CD1c-positive myeloid dendritic cell (primary cell): ENCODE measurements around the gene SPEF1.
"Not testable (repeated sequence)": the region's sequence is repeated elsewhere in the genome, so short reads cannot be mapped to it uniquely, and the experiment has no call there.

Source experiments
- DNase-seq: peaks from one replicate; pipeline ENCODE4 v3.0.0-alpha.2; 2016; ENCODE audit errors: extremely low spot score

Gene SPEF1, protein sequence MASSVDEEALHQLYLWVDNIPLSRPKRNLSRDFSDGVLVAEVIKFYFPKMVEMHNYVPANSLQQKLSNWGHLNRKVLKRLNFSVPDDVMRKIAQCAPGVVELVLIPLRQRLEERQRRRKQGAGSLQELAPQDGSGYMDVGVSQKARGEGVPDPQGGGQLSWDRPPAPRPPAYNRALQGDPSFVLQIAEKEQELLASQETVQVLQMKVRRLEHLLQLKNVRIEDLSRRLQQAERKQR

DNA sequence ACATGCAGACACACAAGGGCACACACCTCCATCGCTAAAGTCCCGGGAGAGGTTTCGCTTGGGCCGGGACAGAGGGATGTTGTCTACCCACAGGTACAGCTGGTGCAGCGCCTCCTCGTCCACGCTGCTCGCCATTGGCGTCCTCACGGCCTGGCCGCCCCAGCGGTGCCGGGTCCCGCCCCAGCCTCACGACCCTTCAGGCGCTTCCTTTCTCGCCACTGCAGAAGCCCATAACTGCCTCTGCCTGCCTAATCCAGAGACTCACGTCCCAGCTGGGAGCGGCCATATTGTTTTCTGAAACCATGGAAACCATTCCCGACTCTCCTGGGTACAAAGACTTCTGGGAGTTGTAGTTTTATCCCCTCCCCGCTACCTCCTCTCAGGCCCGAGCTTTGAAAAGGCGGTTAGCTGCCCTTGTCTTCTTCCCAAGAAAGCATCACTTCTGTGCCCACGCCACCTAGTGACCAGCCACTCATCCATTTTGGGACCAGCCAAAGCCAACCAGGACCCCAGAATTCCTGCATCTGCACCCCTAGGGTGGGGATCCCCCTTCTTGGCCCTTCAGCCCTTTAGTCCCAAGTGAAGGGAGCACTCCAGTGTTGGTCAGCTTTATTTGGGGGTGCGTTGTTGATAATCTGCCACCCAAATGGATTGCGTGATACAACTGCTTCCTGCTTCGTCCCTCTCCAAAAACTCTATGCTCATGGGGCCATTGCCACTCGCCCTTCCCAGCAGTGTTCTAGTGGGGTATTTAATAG lies at the start of gene SPEF1:
Gene SPEF1, minus strand, starts transcription at position 296 of the 758 bp plus-strand sequence. Its CDS starts 161 bp downstream, at position 135.
- peak; percentile 94 for DNase-seq

DNA sequence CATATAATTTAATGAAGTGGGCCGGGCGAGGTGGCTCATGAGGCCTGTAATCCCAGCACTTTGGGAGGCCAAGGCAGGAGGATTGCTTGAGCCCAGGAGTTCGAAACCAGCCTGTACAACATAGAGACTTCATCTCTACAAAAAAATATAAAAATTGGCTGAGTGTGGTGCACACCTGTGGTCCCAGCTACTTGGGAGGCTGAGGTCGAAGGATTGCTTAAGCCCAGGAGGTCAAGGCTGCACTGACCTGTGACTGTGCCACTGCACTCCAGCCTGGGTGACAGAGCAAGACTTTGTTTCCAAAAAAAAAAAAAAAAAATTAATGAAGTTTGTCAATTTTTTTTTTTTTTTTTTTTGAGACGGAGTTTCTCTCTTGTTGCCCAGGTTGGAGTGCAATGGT lies 48.6 kb upstream of the SPEF1 start:
- not testable (repeated sequence) for DNase-seq

DNA sequence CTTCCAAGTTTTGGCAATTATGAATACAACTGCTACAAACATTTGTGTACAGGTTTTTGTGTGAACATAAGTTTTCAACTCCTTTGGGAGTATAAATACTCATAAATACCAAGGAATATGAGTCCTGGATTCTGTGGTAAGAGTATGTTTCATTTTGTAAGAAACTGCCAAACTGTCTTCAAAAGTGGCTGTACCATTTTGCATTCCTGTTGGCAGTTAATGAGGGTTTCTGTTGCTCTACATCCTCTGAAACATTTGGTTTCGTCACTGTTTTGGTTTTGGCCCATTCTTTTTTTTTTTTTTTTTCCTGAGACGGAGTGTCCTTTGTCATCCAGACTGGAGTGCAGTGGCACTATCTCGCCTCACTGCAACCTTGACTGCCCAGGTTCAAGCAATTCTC lies 47.5 kb upstream of the SPEF1 start:
- DNase-seq, result no peak

DNA sequence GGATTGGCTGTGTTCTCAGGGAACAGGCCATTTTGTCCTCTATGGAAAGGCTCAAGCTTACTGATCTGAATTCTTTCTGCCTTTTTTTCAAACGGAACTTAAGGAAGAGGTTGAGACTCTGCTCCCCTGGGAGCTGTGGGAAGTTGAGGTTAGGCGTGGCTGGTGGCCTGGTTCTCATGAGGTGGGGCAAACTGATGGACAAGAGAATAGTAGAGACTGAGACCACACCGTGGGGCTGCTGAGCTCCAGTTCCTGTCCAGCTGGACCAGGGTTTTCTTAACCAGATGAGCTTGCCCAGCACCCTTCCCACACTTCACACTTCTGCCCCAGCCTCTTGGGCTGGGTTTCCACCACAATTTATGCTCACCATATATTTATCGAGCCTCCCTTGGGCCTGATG lies 45.2 kb upstream of the SPEF1 start:
- DNase-seq, result no peak

DNA sequence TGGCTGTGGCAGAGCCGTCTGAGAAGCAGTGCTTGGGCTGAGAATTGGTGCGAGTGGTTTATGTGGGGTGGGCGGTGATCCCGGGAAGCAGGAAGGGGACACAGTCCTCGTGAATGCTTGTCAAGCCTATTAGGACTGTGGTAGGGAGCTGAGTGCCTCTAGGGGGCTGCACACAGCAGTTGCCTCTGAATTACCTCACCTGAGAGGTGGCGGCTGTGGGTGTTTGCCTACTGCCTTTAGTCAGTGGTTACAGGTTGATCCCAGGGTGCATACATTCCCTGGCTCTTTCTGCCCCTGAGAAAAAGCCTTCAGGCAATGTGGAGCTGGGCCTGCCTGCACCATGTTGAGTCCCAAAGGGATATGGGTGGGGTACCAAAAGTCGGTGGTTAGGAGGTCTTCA lies 44.3 kb upstream of the SPEF1 start:
- no peak for DNase-seq

DNA sequence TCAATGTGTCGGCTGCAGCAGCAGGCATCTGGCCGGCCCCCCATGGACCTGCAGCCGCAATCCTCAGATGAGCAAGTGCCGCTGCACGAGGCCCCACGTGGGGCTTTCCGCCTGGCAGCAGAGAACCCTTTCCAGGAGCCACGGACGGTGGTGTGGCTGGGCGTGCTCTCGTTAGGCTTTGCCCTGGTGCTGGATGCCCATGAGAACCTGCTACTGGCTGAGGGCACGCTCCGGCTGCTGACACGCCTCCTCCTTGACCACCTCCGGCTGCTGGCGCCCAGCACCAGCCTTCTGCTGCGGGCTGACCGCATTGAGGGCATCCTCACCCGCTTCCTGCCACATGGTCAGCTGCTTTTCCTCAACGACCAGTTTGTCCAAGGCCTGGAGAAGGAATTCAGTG lies 42.6 kb upstream of the SPEF1 start:
- no peak for DNase-seq

DNA sequence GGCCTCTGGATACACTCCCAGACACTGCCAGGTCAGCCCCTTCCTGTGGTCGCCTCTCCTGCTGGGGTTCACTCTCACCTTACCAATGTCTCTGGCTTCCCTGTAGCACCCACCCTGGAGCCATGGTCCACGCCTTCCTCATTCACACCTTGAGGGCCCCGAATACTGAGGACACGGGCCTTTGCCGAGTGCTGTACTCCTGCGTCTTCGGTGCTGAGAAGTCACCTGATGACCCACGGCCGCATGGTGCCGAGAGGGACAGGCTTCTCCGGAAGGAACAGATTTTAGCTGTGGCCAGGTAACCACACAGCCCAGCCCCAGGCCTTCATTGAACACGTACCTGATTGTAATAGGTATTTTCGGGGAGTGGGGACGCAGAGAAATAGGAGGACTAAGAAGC lies 40.7 kb upstream of the SPEF1 start:
- no peak for DNase-seq

DNA sequence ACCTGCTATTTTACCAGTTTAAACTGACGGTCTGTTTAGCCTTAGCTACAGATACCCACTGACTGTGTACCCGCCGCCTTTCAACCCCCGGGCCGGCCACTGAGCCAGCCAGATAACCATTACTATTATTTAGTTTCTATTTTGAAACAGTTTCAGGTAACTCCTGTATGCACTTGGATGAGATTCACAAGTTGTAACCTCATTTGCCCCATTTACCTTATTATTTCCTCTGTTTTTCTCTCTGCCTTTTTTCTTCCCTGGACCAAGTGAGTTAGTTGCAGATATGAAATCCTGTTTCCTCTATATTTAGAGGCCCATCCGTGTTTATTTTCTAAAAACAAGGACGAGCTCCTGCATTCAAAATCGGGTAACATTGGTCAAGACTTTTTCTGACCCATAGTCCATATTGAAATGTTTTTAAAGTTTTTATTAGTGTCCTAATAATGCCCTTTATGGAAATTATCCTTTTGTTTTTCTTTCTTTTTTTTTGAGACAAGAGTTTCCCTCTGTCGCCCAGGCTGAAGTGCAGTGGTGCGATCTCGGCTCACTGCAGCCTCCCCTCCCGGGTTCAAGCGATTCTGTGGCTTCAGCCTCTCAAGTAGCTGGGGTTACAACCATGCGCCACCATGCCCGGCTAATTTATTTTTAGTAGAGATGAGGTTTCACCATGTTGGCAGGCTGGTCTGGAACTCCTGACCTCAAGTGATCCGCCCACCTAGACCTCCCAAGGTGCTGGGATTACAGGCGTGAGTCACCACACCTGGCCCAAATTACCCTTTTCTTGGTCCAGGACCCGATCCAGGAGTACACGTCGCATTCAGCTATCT lies 39.9 kb upstream of the SPEF1 start:
- DNase-seq, result no peak

DNA sequence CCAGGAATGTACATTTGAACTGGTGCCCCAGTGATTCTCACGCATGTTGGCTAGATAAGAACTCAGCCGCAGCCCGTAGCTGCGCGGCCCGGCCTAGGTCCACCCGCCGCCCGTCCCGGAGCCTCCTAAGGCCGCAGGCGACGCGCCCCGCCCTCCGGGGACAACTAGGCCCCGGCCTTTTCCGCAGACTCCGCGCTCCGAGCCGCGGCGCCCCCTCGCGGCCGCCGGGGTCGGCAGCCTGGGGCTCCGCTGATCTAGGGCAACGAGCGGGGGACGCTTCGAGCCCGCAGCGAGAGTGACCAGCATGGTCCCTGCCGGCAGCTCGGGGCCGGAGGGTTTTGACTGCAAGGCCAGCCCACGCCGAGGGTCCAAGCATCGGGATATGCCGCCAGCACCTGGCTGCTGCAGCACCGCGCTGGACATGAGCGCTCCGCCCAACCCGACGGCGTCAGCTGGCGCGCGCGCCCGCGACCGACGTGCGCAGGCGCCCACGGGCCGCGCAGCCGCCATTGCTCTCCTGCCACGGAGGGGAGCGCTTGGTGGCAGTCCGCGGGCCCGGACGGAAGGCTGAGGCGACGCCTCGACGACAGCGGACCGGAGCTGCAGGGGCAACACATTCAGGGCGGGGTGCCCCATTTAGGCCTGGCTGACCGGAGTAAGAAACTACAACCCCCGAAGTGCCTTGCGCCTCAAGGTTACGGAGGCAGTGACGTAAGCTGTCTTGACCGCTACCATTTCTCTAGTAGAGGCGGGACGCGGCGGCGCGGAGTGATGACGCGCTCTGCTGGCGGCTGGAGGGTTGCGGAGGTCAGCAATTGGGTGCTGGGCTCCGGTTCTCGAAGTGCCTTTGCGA lies 39.0 kb upstream of the SPEF1 start, which contains the start of gene AP5S1:
Gene AP5S1, plus strand, starts transcription at position 500 of the 853 bp plus-strand sequence. CDS start 1,571 bp downstream, outside the sequence.
- peak; percentile 97 for DNase-seq

DNA sequence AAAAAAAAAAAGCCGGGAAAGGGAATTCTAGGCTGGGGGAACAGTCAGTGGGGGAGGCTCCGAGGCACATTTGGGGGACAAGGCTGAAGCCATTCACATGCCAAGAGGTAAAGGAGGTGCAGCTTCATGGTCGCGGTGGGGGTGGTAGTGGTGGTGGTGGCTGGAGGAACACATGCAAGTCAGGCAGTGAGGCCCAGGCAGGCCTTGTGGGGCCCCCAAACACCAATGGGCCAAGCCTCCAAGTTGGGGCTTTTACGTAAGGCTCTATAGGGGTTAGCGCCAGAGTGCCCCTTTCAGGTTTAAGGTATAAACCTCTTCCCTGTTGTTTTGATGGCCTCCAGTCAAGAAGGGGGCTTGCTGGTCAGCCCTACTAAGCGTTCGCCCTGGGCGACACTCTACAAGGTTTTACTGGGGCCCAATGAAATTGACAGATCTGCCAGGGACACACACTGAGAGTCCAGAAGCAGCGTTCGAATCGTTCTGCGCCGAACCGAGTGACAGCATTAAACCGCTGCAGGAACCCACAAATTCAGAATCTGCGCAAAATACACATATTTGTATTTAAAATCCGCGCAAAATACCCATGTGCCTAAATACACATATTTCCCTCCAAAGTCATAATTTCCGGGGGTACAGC lies 38.3 kb upstream of the SPEF1 start:
- DNase-seq, result no peak

DNA sequence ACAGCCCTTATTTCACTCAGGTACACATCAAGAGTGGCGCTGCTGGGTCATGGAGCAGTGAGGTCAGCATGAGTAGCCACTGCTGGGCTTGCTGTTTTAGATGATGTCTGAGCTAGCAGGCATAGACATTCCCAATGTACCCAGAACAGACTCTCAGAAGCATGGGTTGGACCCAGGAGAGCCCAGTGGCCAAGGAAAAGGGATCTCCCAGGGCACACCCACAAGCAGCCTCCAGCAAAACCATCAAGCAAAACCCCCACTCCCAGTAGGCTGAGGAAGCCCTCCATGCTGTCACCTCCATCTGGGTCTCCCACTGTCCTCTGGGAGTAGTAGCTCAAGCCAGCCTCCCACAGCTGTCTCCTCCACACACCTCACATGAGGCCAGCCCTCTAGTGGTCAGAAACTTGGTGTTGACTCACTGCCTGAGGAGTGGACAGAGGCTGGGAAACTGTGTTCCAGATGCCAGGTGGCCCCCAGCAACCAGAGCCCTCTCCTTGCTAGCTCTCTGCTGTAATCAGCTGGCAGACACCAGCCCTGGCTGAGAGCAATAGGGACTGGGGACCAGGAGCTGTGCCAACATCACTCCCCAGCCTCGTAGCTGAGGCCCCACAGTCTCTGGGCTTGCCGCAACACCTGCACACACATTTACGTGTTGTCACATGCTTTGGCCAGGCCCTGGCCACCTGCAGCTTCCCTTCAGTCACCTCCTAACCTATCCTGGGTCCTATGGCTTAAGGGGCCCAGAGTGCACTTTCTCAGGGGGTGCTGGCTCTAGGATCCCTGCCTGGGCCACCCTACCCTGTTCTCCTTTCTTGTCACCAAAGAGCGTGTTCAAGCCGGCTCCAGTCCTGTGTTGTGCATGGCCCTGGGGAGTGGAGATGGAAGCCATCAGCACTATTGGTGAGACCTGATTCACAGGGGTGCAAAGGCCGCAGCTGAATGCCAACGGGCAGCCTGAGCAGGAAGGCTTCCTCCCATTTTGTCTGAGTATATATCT lies 37.2 kb upstream of the SPEF1 start:
- DNase-seq, result peak; percentile 72

DNA sequence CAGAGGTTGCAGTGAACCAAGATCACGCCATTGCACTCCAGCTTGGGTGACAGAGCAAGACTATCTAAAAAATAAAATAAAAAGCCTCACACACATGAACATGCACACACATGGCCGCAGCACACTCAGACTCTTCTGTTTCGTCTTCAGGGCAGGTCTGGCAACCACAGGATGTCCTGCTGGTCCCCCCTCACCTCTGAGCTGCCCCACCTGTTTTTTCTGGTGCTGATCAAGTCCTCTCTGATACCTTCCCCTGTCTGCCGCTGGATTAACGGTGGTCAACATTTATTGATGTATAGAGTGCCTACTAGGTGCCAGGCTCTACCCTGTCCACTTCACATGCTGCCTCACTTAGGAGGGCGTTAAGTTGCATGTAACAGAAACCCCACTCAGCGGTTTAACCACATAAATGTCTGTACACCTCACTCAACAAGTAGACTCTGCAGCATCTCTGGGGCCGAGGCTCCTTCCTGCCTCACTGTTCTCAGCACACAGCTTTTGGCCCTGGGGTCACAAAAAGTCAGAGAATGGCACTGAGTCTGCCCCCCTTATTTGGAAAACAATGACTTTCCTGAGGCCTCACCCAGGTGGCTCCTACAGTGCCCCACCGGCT lies 34.6 kb upstream of the SPEF1 start:
- no peak for DNase-seq

DNA sequence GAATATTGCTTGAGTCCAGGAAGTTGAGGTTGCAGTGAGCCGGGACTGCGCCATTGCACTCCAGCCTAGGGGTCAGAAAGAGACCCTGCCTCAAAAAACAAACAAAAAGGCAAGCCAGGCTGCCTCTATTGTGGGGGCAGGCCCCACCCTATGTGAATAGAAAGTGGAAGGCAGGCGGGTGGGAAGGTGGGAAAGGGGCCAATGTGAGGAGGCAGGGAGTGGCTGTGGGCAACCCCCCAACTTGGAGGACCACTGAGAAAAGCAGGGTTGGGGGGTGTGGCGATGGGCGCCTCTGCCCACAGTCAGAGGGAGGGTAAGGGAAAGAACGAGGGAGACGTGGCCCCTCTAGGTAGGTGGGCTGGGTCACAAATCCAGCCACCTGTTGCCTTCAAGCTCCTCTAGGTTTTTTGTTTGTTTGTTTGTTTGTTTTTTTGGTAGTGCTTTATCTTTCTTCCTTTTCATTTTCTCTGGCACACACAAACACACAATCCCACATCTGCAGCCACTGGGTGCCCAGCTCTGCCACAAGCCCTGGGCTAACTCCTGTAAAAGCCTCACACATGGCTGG lies 33.8 kb upstream of the SPEF1 start:
- DNase-seq, result no peak

DNA sequence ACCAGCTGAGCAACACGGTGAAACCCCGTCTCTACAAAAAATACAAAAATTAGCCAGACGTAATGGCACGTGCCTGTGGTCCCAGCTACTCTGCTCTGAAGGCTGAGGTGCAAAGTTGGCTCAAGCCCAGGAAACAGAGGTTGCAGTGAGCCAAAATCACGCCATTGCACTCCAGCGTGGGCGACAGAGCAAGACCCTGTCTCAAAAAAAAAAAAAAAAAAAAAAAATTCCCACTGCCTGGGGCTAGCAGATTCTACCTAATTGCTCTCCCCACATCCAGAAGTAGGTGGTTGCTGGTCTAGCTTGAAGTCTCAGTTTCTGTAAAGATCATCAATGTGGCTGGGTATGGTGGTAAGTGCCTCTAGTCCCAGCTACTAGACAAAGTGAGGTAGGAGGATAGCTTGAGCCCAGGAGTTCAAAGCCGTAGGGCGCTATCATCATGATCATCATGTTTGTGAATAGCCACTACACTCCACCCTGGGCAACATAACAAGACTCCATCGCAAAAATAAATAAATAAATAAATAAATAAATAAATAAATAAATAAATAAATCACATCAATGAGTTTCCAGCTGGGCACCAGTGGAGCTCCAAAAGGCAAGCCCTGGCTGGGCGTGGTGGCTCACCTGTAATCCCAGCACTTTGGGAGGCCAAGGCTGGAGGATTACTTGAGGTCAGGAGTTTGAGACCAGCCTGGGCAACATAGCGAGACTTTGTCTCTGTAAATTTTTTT lies 32.8 kb upstream of the SPEF1 start:
- no peak for DNase-seq

DNA sequence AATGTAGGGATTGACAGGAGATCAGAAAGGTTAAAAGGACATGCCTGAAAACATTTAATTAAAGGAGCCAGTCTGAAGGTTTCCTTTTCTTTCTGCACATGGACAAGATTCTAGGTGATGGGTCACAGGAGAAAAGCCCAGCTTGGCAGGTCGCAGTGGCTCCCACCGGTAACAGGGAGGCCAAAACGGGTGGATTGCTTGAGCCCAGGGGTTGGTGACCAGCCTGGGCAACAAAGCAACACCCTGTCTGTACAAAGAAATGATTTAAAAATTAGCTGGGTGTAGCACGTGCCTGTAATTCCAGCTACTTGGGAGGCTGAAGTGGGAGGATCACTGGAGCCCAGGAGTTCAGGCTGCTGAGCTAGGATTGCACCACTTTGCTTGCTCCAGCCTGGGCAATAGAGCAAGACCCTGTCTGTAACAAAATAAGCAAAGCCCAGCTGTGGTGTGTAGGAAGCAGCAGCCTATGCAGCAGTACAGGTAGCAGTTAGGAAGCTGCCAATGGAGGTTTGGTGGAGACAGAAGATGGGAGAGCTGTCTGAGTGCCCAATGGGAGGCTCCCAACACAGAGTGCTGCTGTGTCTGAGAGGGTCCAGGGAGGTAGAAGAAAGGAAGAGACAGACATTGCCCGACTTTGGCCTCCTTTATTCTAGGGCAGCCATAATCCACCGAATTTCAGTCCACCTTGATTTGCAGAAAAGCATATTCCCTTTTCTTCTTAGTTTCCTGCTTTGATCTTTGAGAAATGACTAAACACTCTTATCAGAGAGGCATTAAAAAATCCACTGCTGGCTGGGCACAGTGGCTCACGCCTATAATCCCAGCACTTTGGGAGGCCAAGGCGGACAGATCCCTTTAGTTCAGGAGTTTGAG lies 32.0 kb upstream of the SPEF1 start:
- no peak for DNase-seq

DNA sequence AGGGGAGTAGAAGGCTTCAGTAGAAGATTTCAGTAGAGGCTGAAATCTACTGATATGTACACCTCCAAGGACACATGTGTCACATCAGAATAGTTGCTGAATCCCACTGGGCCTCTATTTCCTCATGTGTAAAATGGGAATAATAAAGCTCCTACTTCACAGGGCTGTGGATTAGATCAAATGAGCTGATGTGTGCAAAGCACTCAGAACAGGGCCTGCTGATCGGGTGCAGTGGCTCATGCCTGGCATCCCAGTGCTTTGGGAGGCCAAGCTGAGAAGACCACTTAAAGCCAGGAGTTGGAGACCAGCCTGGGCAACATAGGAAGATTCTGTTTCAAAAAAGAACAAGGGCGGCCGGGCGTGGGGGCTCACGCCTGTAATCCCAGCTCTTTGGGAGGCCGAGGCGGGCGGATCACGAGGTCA lies 31.0 kb upstream of the SPEF1 start:
- DNase-seq, result no peak
